Skin epidermis (tissue), 12 donors: ENCODE data around the gene C19orf33.
"Not testable (repeated sequence)": the region's sequence is repeated elsewhere in the genome, so short reads cannot be mapped to it uniquely, and the experiment has no call there.

Source experiments
- H3K27ac ChIP-seq, 21 experiments: fragments of 200-600 bp; sonication (generic) in 11 of 21; one replicate each; pipeline ENCODE4 v1.5.0; 2020; ENCODE audit warnings: mild to moderate bottlenecking in 3 of 21, inconsistent platforms in 2 of 21, moderate library complexity in 2 of 21
- H3K4me3 ChIP-seq, 7 experiments: fragments of 200-600 bp; sonication (generic) in 2 of 7; one replicate each; pipeline ENCODE4 v1.5.0; 2020; ENCODE audit warnings: inconsistent platforms in 2 of 7, mild to moderate bottlenecking in 2 of 7, moderate library complexity in 1 of 7

Gene C19orf33

DNA sequence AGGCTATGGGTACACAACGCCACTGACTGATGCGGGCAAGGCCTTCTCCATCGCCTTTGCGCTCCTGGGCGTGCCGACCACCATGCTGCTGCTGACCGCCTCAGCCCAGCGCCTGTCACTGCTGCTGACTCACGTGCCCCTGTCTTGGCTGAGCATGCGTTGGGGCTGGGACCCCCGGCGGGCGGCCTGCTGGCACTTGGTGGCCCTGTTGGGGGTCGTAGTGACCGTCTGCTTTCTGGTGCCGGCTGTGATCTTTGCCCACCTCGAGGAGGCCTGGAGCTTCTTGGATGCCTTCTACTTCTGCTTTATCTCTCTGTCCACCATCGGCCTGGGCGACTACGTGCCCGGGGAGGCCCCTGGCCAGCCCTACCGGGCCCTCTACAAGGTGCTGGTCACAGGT, 22.5 kb downstream of the C19orf33 start:
- Histone ChIP-seq H3K4me3 (no peak overlapping the region), H3K27ac (no peak overlapping the region)

GRCh38 chr19:38329651-38330050, 25.6 kb downstream of the C19orf33 start:
- no peak overlapping the region for H3K27ac ChIP-seq
- H3K4me3 ChIP-seq = no peak overlapping the region

DNA sequence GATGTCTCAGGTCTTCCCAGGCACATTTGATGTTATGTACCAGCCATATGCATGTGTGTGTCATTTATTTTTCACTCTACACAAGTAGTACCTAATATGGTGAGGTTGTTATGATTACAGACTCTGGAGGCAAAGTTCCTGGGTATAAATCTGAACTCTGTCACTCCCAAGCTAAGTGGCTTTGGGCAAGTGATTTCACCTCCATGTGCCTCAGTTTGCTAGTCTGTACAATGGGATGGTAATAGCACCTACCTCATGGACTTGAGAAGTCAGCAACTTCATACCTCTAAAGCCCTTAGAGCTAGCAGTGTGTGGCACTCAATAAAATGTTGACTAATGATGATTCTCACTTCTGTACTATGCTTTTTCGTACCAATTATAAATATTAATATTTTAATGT, 27.7 kb downstream of the C19orf33 start:
- Histone ChIP-seq H3K27ac (no peak overlapping the region), H3K4me3 (no peak overlapping the region)

- Histone ChIP-seq H3K27ac (no peak overlapping the region), H3K4me3 (no peak overlapping the region)
Observed at GRCh38 chr19:38333245-38333644, 29.2 kb downstream of the C19orf33 start.

GRCh38 chr19:38335949-38336637, 32.0 kb downstream of the C19orf33 start:
- peak overlapping the region; percentile 59 to 95 (median 89) for H3K27ac ChIP-seq
- peak overlapping the region; percentile 58 to 76 (median 62) for H3K4me3 ChIP-seq

DNA sequence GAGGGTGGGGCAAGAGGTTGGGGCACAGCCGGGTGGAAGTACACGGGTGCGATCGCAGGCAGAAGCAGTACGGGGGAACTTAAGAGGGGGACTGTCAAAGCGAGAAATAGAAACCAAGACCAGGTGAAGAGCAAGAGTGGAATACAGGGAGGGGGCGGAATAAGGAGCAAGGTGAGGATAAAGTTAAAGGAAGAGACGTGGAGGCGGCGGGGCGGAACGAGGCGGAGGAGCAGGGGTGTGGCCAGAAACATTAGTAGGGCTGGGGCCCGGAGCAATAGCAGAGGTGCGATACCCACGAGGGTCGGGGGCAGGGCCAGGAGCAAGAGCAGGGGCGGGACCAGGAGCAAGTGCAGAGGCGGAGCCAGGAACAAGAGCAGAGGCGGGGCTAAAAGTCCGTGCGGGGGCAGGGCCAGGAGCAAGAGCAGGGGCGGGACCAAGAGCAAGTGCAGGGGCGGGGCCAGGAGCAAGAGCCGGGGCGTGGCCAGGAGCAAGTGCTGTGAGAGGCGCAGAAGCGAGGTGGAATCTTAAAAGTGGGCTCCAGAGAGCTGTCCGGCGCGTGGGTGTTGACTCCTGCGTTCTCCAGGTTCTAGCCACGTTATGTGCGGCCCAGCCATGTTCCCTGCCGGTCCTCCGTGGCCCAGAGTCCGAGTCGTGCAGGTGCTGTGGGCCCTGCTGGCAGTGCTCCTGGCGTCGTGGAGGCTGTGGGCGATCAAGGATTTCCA, 32.7 kb downstream of the C19orf33 start:
- H3K4me3 ChIP-seq = peak overlapping the region; percentile 58 to 76 (median 62)

GRCh38 chr19:38337360-38337653, 33.3 kb downstream of the C19orf33 start:
- H3K27ac ChIP-seq = peak overlapping the region in 14 of 21 experiments; percentile 25 to 95 (median 88)
- peak overlapping the region; percentile 58 to 76 (median 62) for H3K4me3 ChIP-seq

More for the DNA sequence above, 32.7 kb downstream of the C19orf33 start:
- peak overlapping the region; percentile 38 to 95 (median 89) for H3K27ac ChIP-seq

DNA sequence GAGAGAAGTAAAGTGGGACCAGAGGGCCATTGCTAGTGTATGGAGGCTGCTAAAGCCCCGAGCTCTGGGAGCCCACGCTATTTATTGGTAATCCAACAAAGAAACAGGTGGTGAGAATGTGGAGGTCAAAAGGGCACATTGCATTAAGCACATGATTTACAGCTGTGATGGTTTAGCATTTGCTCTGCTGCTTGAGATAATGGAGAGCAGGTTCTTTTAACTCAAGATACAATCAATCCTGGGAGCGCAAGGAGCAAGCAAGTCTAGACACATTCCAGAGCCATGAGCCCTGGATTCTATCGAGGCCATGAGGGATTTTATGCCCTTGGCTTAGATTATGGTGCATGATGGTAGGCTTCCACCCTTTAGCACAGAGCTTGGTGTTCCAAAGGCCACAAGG, 35.0 kb downstream of the C19orf33 start:
- not testable (repeated sequence) for H3K4me3 ChIP-seq, H3K27ac ChIP-seq

DNA sequence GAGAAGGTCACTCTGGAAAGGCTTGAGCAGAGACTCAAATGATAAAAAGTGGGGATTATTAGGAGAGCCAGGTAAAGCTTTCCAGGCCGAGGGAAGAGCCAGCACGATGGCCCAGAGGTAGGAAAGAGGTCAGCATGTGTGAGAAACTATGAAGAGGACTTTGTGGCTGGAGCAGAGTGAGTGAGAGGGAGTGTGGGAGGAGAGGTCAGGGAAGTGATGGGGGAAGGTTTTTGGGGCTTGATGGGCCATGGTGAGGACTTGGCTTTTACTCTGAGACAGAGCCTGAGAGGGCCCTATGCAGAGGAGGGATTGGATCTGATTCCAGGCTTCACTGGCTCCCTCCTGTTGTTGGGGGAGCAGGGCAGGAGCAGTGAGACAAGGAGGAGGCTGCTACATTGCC, 36.9 kb downstream of the C19orf33 start:
- Histone ChIP-seq H3K27ac (no peak overlapping the region), H3K4me3 (no peak overlapping the region)

DNA sequence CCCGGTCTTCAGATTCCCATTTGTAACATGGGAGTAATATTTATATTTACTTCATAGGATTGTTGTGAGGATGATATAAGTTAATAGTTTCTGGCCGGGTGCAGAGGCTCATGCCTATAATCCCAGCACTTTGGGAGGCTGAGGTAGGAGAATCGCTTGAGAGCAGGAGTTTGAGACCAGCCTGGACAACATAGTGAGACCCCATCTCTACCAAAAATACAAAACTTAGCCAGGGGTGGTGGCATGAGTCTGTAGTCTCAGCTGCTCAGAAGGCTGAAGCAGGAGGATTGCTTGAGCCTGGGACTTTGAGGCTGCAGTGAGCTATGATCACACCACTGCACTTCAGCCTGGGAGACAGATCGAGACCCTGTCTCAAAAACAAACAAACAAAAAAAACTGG, 42.8 kb downstream of the C19orf33 start:
- Histone ChIP-seq H3K4me3 (no peak overlapping the region), H3K27ac (no peak overlapping the region)

- Histone ChIP-seq H3K27ac (no peak overlapping the region), H3K4me3 (no peak overlapping the region)
Observed at GRCh38 chr19:38350883-38351282, 46.8 kb downstream of the C19orf33 start.

GRCh38 chr19:38351865-38352395, 47.9 kb downstream of the C19orf33 start:
- no peak overlapping the region for H3K27ac ChIP-seq
- H3K4me3 ChIP-seq = no peak overlapping the region

DNA sequence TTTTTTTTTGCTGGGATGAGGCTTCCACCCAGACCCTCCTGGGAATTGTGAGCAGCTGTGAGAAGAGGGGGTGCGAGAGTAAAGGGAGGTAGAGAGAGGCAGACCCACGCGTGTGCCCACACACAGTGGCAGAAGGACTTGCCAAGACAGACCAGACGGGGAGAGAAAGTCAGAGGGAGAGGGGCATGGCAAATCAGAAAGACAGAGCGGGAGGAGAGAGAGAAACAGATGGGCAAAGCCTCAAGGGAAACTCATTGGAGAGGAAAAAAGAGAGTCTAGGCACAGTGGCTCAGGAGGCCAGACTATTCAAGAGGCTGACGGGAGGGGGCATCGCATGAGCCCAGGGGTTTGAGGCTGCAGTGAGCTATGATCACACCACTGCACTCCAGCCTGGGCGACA, 48.6 kb downstream of the C19orf33 start:
- Histone ChIP-seq H3K27ac (no peak overlapping the region), H3K4me3 (no peak overlapping the region)
